ENCODE measurements around the gene DCD.

DNA sequence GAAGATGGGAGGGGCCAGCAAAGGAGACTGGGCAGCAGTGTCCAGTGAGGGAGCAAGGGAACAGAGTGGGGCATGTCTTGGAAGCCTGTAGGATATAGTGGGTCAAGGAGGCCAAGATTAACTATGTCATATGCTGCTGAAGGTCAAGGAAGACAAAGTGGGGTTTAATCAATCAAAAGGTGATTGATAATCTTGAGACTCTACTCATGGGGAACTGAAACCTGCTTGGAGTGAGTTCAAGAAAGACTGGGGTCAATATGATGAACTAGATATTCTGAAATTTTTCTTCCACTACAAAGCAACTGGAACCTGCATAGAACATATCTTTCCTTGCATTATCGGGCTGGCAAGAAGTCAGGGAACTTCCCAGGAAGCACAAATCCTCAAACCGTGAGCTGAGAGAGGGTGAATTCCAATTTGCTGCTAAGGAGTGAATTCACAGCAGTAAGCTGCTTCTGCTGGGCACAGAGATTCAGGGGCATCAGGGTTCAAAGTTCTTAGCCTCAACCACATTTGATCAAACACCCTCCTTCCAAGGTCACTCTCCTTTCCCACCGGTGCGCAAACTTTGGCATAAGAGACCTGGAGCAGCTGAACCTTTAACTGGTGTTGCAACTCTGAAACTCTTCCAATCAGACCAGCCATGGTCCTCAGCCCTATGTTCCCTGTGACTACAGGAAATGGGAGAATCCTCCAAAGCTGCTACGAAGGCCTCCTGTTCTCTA lies 40.3 kb upstream of the DCD start:
- no peak for TF ChIP-seq CTCF (IDR thresholded peaks at IDR 0.05; ENCODE audit: low read depth, low read length, poor library complexity, severe bottlenecking)
- no peak for TF ChIP-seq EZH2phosphoT487 (IDR thresholded peaks at IDR 0.05; ENCODE audit: borderline replicate concordance, low read length)

All from DOHH2 (cell line).